GM23338 (cell line): ENCODE results near the gene KIF1A.

Experiments used
- CREB1 ChIP-seq: fragments of 250-450 bp; sonication (Bioruptor Pico); IDR thresholded peaks from 2 replicates; pipeline ENCODE4 v1.5.0; 2020; ENCODE audit warnings: low read depth, mild to moderate bottlenecking, moderate library complexity
- EZH2 ChIP-seq: fragments of 200-600 bp; sonication (generic); IDR thresholded peaks from one replicate; pipeline ENCODE4 v1.8.0; 2017; ENCODE audit warnings: antibody characterized with exemption, mild to moderate bottlenecking, low read depth; ENCODE audit not compliant: unreplicated experiment
- EZH2phosphoT487 ChIP-seq: fragments of 200-600 bp; sonication (generic); IDR thresholded peaks from one replicate; pipeline ENCODE4 v1.8.1; 2018; ENCODE audit warnings: antibody characterized with exemption; ENCODE audit not compliant: unreplicated experiment
- JUNB ChIP-seq: IDR thresholded peaks from one replicate; pipeline ENCODE4 v1.6.1; 2016; ENCODE audit warnings: antibody characterized with exemption; ENCODE audit not compliant: unreplicated experiment
- NANOG ChIP-seq: IDR thresholded peaks from 2 replicates; pipeline ENCODE4 v1.6.1; 2016; ENCODE audit warnings: antibody characterized with exemption, borderline replicate concordance
- POLR2AphosphoS5 ChIP-seq: IDR thresholded peaks from 2 replicates; pipeline ENCODE4 v1.6.1; 2016; ENCODE audit warnings: antibody characterized with exemption, low read depth
- STAT1 ChIP-seq: IDR thresholded peaks from one replicate; pipeline ENCODE4 v1.6.1; 2016; ENCODE audit warnings: antibody characterized with exemption; ENCODE audit not compliant: unreplicated experiment
- ZNF114 ChIP-seq: fragments of 250-450 bp; sonication (Bioruptor Pico); IDR thresholded peaks from 2 replicates; pipeline ENCODE4 v1.5.0; 2020; ENCODE audit warnings: mild to moderate bottlenecking, moderate library complexity
- ZNF331 ChIP-seq: fragments of 250-450 bp; sonication (Bioruptor Pico); IDR thresholded peaks from 2 replicates; pipeline ENCODE4 v1.5.0; 2020; ENCODE audit warnings: low read depth, mild to moderate bottlenecking, moderate library complexity
- TF ChIP-seq, protein P1 (sequence below), 2 experiments: fragments of 200-600 bp in 1 of 2; sonication (generic) in 1 of 2; conservative IDR thresholded peaks; 2 replicates each; pipeline versions ENCODE4 v1.5.1 to v1.6.1; 2016 to 2017; ENCODE audit warnings: antibody characterized with exemption in 2 of 2, low read depth in 2 of 2, mild to moderate bottlenecking in 2 of 2, moderate library complexity in 1 of 2
- TF ChIP-seq, protein P2 (sequence below): IDR thresholded peaks from one replicate; pipeline ENCODE4 v1.6.1; 2018; ENCODE audit warnings: antibody characterized with exemption; ENCODE audit not compliant: unreplicated experiment
- TF ChIP-seq, protein P3 (sequence below): IDR thresholded peaks from 2 replicates; pipeline ENCODE4 v1.6.1; 2016; ENCODE audit warnings: antibody characterized with exemption

DNA sequence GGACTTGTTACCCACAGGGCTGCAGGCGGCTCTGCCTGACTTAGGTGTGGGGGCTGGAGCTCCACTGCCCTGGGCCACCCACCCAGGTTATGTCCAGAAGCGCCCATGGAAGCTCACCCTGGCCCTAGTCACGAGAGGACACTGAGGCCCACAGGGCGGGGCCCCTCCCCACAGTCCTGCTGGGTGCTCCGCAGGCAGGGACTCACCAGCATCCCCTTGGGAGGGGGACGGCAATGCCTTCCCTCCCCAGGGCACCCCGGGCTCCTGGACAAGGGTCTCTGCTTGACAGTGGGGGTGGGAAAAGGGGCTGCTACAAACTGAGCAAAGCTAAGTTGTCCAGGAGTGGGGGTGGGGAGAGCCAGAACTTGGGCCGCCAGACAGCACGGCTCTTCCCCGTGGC is 67.8 kb downstream of the KIF1A start:
- TF ChIP-seq CREB1 (CRISPR knock-in tag) (no peak), NANOG (no peak), EZH2 (no peak), EZH2phosphoT487 (no peak), POLR2AphosphoS5 (no peak), JUNB (no peak), STAT1 (no peak), ZNF331 (CRISPR knock-in tag) (no peak), ZNF114 (no peak)
- TF ChIP-seq, protein P1, sequence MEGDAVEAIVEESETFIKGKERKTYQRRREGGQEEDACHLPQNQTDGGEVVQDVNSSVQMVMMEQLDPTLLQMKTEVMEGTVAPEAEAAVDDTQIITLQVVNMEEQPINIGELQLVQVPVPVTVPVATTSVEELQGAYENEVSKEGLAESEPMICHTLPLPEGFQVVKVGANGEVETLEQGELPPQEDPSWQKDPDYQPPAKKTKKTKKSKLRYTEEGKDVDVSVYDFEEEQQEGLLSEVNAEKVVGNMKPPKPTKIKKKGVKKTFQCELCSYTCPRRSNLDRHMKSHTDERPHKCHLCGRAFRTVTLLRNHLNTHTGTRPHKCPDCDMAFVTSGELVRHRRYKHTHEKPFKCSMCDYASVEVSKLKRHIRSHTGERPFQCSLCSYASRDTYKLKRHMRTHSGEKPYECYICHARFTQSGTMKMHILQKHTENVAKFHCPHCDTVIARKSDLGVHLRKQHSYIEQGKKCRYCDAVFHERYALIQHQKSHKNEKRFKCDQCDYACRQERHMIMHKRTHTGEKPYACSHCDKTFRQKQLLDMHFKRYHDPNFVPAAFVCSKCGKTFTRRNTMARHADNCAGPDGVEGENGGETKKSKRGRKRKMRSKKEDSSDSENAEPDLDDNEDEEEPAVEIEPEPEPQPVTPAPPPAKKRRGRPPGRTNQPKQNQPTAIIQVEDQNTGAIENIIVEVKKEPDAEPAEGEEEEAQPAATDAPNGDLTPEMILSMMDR (conservative IDR thresholded peaks at IDR 0.05; ENCODE audit: low read depth in 2 of 2): no peak
- TF ChIP-seq, protein P2, sequence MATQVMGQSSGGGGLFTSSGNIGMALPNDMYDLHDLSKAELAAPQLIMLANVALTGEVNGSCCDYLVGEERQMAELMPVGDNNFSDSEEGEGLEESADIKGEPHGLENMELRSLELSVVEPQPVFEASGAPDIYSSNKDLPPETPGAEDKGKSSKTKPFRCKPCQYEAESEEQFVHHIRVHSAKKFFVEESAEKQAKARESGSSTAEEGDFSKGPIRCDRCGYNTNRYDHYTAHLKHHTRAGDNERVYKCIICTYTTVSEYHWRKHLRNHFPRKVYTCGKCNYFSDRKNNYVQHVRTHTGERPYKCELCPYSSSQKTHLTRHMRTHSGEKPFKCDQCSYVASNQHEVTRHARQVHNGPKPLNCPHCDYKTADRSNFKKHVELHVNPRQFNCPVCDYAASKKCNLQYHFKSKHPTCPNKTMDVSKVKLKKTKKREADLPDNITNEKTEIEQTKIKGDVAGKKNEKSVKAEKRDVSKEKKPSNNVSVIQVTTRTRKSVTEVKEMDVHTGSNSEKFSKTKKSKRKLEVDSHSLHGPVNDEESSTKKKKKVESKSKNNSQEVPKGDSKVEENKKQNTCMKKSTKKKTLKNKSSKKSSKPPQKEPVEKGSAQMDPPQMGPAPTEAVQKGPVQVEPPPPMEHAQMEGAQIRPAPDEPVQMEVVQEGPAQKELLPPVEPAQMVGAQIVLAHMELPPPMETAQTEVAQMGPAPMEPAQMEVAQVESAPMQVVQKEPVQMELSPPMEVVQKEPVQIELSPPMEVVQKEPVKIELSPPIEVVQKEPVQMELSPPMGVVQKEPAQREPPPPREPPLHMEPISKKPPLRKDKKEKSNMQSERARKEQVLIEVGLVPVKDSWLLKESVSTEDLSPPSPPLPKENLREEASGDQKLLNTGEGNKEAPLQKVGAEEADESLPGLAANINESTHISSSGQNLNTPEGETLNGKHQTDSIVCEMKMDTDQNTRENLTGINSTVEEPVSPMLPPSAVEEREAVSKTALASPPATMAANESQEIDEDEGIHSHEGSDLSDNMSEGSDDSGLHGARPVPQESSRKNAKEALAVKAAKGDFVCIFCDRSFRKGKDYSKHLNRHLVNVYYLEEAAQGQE: no peak
- TF ChIP-seq, protein P3, sequence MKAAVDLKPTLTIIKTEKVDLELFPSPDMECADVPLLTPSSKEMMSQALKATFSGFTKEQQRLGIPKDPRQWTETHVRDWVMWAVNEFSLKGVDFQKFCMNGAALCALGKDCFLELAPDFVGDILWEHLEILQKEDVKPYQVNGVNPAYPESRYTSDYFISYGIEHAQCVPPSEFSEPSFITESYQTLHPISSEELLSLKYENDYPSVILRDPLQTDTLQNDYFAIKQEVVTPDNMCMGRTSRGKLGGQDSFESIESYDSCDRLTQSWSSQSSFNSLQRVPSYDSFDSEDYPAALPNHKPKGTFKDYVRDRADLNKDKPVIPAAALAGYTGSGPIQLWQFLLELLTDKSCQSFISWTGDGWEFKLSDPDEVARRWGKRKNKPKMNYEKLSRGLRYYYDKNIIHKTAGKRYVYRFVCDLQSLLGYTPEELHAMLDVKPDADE: no peak
